Thymus (tissue), 11 donors: Measurements from ENCODE around the gene MEIS2. TPM values are rescaled to one million over a fixed set of nuclear protein-coding genes. Genes with fewer than 3 reads are reported as not detected.
A peak's percentile ranks its signal among the peaks of the same experiment; 100 is the strongest.

Experiments
- DNase-seq, 9 donors: peaks; one replicate each; pipeline ENCODE4 v3.0.0-alpha.2; 2013; ENCODE audit warnings: low spot score in 9 of 9, low read depth in 6 of 9, missing footprints in 1 of 9
- H3K27ac ChIP-seq, 2 donors: one replicate each; pipeline ENCODE4 v1.5.1; 2013; ENCODE audit warnings: control low read depth in 1 of 2, low read depth in 1 of 2, low read length in 1 of 2, mild to moderate bottlenecking in 1 of 2, moderate library complexity in 1 of 2
- H3K27me3 ChIP-seq, 2 donors: one replicate each; pipeline ENCODE4 v1.5.1; 2013; ENCODE audit warnings: low read length in 1 of 2; ENCODE audit not compliant: control insufficient read depth in 2 of 2, insufficient read depth in 1 of 2
- H3K36me3 ChIP-seq, 2 donors: one replicate each; pipeline ENCODE4 v1.5.1; 2013; ENCODE audit warnings: low read length in 1 of 2, mild to moderate bottlenecking in 1 of 2, moderate library complexity in 1 of 2; ENCODE audit not compliant: control insufficient read depth in 2 of 2, insufficient read depth in 2 of 2
- H3K4me1 ChIP-seq, 2 donors: one replicate each; pipeline ENCODE4 v1.5.1; 2013; ENCODE audit warnings: low read length in 2 of 2; ENCODE audit not compliant: control insufficient read depth in 2 of 2, insufficient read depth in 2 of 2
- H3K4me3 ChIP-seq, 2 donors: one replicate each; pipeline ENCODE4 v1.5.1; 2013; ENCODE audit warnings: low read length in 2 of 2, control low read depth in 1 of 2, mild to moderate bottlenecking in 1 of 2
- H3K9me3 ChIP-seq, 2 donors: one replicate each; pipeline ENCODE4 v1.5.1; 2013; ENCODE audit warnings: low read length in 1 of 2, mild to moderate bottlenecking in 1 of 2; ENCODE audit not compliant: control insufficient read depth in 2 of 2, insufficient read depth in 1 of 2
- WGBS: extraction: QIAGEN DNeasy Blood & Tissue Kit; methylation state at CpG from one replicate; pipeline ENCODE4 v1.1.7; 2013; 5-methylcytosine and 5-hydroxymethylcytosine counted together
- polyA plus RNA-seq: library from polyadenylated mRNA; stranded (reverse); fragments of 200-250 nt; gene quantifications from one replicate; pipeline ENCODE4 v1.2.3, GENCODE V29; 2013
- total RNA-seq: library from RNA; stranded (reverse); fragments of 120-200 nt; gene quantifications from one replicate; pipeline ENCODE4 v1.2.4, GENCODE V29; 2013
- donor health status: healthy.

MEIS2 gene
- total and polyA plus RNA-seq, 2 donors: 20.8 to 32.7 TPM

DNA sequence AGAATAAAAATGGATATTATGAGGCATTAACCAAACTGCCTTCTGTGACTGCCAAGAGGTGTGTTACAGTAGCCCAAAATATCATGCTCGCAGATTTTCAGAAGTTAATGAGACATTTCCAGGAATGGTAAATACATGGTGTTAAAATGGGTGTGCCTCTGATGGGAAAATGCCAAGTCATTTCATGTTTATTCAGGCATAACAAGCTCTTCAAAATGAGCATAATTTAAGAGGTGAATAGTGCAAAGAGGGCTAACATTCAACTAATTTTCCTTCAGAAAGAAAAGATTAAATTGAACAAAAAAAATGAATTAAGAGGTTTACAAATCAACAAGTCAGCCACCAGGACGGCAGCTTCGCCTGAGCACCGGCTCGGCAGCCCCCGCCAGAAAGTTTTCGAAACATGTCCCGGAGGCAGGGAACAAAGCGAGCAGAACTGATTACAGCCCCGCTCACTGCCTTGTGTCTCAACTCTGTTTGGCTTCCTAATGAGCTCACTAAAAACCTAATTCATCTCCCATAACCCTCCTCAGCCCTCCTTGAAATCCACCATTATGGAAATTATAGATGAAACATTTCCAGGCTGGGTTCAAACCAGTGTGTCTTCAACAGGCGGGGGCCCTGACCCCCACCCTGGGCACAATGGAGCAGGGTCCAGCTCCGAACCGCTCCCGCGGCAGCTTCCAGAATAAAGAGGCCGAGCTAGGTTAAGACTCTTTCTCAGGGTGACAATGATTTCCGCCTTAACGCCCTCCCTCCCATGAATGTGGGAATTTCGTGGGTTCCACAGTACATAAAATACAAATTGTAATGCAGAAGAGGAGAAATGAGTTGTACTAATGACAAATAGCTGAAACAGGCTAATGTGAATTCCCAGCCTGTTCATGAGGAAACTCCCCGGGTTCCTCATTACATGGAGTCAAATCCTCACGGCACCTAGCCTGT is 43.9 kb downstream of the MEIS2 start:
- Histone ChIP-seq H3K36me3 (no peaks in the 10 kb centered on the region), H3K4me3 (no peak overlapping the region), H3K9me3 (no peaks in the 10 kb centered on the region), H3K27ac (peak overlapping the region in 1 of 2 donors; percentile 32), H3K27me3 (no peaks in the 10 kb centered on the region), H3K4me1 (no peaks in the 10 kb centered on the region)
- 94% methylated on average over 21 of the region's 21 CpGs for WGBS
- DNase-seq: no peak

DNA sequence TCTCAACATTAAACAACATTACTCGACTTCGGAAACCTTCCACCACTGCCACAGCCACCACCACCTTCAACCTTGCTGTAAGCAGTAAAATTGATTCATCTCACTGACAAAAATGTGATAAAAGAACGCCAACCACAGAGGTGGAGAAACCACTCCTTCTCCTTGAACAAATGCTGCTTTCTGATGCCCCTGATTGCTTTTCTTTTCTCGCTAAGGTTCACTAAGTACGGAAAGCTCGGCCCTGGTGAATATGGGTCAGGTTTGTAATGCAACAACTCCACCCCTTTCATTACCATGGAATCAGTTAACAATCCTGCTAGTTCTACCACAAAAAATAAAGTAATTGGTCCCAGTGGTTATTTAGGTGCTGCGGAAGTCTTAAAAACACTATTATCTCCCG is 44.9 kb downstream of the MEIS2 start:
- H3K27ac ChIP-seq: no peak overlapping the region
- no peak overlapping the region for H3K4me3 ChIP-seq
- H3K27me3 ChIP-seq: no peaks in the 10 kb centered on the region
- H3K4me1 ChIP-seq: no peaks in the 10 kb centered on the region
- H3K36me3 ChIP-seq: no peaks in the 10 kb centered on the region
- DNase-seq: no peak
- no peaks in the 10 kb centered on the region for H3K9me3 ChIP-seq
- 94% methylated on average over 8 of the region's 8 CpGs for WGBS

DNA sequence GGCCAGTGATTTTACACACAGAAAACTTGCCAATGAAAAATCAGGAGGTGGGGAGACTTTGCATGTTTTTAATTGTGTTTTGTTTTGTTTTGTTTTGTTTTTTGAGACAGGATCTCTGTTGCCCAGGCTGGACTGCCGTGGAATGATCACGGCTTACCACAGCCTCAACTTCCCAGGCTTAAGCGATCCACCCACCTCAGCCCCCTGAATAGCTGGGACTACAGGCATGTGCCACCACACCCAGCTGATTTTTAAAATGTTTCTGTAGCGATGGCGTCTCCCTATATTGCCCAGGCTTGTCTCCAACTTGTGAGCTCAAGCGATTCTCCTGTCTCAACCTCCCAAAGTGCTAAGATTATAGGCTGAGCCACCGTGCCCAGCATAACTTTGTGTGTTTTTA is 46.0 kb downstream of the MEIS2 start:
- WGBS: 83% methylated on average over 7 of the region's 7 CpGs
- H3K4me1 ChIP-seq: no peaks in the 10 kb centered on the region

DNA sequence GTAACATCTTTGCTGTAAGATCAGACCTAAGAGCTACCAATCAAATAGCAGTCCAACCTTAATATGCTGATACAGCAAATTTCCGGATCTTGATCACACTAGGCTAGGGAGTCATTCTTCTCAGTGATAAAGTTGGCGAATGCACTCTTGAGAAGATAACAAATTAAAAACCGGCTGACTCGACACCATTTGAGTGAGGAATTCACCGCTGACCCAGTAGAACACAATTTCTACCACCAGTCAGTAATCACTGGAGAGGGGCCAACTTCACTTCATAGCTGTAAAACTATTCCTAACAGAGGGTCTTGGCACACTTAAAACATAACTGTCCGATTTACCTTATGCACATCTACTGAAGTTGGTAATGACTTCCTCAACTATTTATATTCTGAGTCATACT is 47.2 kb downstream of the MEIS2 start:
- H3K27ac ChIP-seq: no peak overlapping the region
- 93% methylated on average over 6 of the region's 6 CpGs for WGBS
- H3K4me3 ChIP-seq: no peak overlapping the region
- H3K4me1 ChIP-seq: no peaks in the 10 kb centered on the region
- H3K27me3 ChIP-seq: no peaks in the 10 kb centered on the region
- no peaks in the 10 kb centered on the region for H3K9me3 ChIP-seq
- H3K36me3 ChIP-seq: no peaks in the 10 kb centered on the region
- no peak for DNase-seq

More for the DNA sequence above, 46.0 kb downstream of the MEIS2 start:
- H3K4me3 ChIP-seq: no peak overlapping the region
- no peaks in the 10 kb centered on the region for H3K27me3 ChIP-seq
- no peaks in the 10 kb centered on the region for H3K9me3 ChIP-seq
- no peaks in the 10 kb centered on the region for H3K36me3 ChIP-seq
- DNase-seq: no peak
- no peak overlapping the region for H3K27ac ChIP-seq

GRCh38 chr15:37050345-37050744 is 50.0 kb downstream of the MEIS2 start:
- no peaks in the 10 kb centered on the region for H3K4me1 ChIP-seq
- H3K27me3 ChIP-seq: no peaks in the 10 kb centered on the region
- no peaks in the 10 kb centered on the region for H3K36me3 ChIP-seq
- no peaks in the 10 kb centered on the region for H3K9me3 ChIP-seq
- DNase-seq: no peak
- H3K4me3 ChIP-seq: no peak overlapping the region
- WGBS: 96% methylated on average over 3 of the region's 3 CpGs
- H3K27ac ChIP-seq: no peak overlapping the region

GRCh38 chr15:37046876-37047614 is 53.3 kb downstream of the MEIS2 start:
- no peaks in the 10 kb centered on the region for H3K27me3 ChIP-seq
- H3K27ac ChIP-seq: peak overlapping the region in 1 of 2 donors; percentile 37
- no peak for DNase-seq
- no peak overlapping the region for H3K4me3 ChIP-seq
- no peaks in the 10 kb centered on the region for H3K36me3 ChIP-seq
- H3K4me1 ChIP-seq: no peaks in the 10 kb centered on the region
- no peaks in the 10 kb centered on the region for H3K9me3 ChIP-seq

DNA sequence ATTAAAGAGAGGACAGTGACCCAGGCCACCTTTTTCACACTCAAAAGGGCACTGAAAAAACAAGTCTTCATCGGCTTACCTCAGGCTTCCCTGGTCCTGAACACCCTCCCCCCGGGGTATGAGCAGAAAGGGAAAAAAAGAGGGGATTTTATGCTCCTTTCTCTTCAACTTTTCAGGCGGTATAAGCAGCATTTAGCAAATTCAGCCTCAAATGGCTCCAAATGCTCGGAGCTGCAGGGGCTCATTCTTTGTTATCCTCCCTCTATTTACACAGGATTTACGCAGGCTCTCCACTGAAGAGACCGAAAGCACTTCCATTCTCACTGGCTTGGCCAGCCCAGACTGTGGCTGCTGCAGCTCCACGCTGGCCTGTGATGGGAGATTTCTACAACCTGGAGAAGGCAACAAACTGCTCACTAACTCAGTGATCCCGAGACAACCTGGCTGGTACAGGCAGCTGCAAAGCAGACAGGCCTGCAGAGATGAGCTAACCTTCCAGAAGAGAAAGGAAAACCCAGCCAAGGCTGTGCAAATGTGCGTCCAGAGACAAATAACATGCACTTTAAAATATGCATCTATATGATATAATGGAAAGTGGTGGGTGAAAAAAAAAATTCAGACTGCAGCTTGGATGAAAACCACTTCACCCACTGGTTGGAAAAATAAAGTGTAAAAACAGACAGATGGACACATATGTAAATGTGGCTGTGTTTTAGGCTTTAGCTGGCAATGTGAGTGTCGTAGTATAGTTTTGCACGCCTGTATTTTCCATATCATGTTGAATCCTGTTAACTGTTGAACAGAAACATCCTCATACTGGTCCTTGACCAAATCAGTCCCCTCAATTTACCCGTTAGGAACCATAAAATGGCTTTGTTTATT is 54.2 kb downstream of the MEIS2 start:
- H3K27ac ChIP-seq: peak overlapping the region in 1 of 2 donors; percentile 36
- H3K4me1 ChIP-seq: no peaks in the 10 kb centered on the region
- no peaks in the 10 kb centered on the region for H3K27me3 ChIP-seq
- H3K9me3 ChIP-seq: no peaks in the 10 kb centered on the region
- no peaks in the 10 kb centered on the region for H3K36me3 ChIP-seq
- no peak overlapping the region for H3K4me3 ChIP-seq
- DNase-seq: no peak
- WGBS: 75% methylated on average over 12 of the region's 12 CpGs

GRCh38 chr15:37044915-37045648 is 55.3 kb downstream of the MEIS2 start:
- no peak for DNase-seq
- WGBS: 90% methylated on average over 5 of the region's 5 CpGs

More at GRCh38 chr15:37044915-37045648, 55.3 kb downstream of the MEIS2 start:
- Histone ChIP-seq H3K27ac (peak overlapping the region in 1 of 2 donors; percentile 3), H3K36me3 (no peaks in the 10 kb centered on the region), H3K4me3 (no peak overlapping the region), H3K4me1 (no peaks in the 10 kb centered on the region), H3K9me3 (no peaks in the 10 kb centered on the region), H3K27me3 (no peaks in the 10 kb centered on the region)
